Measurements from ENCODE around the gene ACTL8.

The ACTL8 gene

DNA sequence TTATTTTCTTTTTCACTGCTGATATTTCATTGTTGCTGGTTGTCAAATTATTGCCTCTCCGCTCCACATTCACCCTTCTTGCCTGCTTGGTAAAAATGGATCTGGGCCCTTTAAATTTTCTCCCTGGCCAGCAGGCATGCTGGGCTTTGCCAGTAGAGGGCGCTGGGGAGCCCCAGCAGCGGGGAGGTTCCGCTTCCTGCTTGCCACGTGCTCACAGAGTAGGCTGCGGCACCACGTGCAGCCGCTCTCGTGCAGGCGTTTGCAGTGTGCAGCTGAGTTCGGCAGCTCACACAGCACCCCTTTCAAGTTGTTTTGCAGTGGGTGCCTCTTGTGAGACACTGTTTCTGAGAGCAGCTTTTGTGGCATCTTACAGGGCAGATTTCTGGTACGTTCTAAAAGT, at the start of gene ACTL8:
Gene ACTL8 (plus strand): TSS at position 214 of the 400 bp plus-strand sequence. CDS start 67,676 bp downstream, outside the sequence.
- DNase-seq (ENCODE audit: low spot score) = no peak

GRCh38 chr1:17706445-17706844, 48.7 kb upstream of the ACTL8 start:
- DNase-seq (ENCODE audit: low spot score) = no peak

DNA sequence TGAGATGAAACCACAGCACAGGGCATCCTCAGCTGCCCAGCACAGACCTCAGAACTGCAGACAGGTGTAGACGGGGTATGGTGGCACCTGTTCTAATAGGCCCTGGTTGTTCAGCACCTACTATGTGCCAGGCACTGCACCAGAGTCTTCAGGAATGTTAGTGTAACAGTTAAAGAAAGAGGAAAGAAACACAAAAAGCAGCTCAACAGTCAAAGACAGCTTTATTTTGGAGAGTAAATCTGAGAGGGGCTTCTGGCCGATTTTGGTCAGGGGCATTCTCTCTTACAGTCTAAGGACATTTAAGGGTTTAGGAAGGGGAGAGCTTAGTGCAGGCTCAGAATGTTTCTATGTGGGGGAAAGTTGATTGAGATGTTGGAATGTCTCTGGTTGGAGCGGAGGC, 45.2 kb upstream of the ACTL8 start:
- no peak for DNase-seq (ENCODE audit: low spot score)

GRCh38 chr1:17710889-17711576, 44.1 kb upstream of the ACTL8 start:
- DNase-seq (ENCODE audit: low spot score) = no peak

DNA sequence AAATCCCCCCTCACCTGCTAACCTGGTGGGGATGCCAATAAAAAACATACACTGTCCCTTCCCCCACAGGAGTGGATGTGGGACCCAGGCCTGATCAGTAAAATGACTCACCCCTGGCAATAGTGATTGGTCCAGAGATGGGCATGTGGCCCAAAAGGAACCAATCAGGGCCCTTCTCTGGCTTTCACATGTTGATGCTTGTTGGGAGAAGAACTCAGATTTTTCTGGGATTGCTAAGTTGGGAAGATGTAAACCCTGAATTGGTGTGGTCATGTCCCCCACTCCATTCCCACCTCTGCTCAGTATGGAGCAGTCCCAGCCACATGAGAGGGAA, 43.6 kb upstream of the ACTL8 start:
- DNase-seq (ENCODE audit: low spot score) = no peak

GRCh38 chr1:17711941-17712340, 43.2 kb upstream of the ACTL8 start:
- no peak for DNase-seq (ENCODE audit: low spot score)

- DNase-seq (ENCODE audit: low spot score) = no peak
Measured at GRCh38 chr1:17713993-17714392, 41.1 kb upstream of the ACTL8 start.

DNA sequence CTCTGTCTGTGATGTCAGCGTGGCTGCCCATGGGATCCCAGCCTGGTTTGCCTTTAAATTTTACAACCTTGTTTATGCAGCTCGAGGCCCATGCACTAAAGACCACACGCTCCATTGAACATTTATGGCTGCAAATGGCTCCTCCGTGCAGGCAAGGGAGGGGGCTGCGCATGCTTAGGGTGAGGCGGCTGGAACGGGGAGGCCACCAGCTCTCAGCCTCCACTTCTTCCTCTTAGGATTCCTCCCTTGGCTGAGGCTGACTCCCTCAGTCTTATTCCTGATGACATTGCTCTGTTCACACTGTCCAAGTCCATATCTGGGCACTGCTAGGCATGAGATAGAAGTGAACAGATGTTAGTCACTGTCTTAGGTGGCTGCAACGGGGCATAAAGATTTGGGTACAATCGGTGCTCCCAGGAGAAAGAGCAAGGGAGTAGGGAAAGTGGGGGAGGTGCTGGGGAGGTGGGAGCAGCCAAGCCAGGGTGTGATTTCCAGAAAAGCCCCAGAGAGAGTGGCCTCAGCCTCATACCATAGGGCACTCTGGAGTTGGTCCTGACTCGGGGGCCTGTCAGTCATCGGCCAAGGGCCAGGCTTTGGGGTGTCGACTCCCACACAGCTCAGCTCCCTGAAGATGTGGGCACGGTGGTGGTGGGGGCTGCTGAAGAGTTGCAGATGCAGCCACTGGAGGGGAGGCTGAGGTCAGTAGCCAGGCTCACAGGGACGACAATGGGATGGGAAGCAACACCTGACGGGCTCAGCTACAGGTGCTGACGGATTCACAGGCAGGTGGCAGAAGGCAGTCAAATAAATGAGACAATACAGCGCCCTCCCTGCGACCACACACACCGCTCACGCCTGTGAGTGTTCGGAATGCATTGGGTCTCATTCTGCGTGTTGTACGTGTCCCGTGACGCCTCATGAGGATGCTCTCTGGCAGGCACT, 37.3 kb upstream of the ACTL8 start:
- no peak for DNase-seq (ENCODE audit: low spot score)

DNA sequence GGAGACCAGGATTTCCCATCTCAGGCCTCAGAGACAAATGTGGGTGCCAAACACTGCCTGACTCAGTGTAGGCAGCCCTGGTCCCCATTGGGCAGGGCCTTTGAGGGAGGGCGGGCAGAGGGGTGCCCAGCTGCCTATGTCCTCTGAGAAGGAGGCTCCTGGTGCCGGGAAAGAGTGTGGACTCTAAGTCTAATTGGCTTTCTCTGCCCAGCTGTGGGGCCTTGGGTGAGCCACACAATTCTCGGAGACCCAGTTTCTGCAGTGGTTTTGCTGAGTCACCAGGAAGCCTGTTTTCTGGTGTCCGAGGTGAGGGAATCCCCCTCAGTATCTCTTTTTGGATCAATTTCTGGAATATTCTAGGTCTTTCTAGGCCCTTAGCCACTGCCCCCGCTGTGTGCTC, 35.3 kb upstream of the ACTL8 start:
- DNase-seq (ENCODE audit: low spot score) = no peak

GRCh38 chr1:17721444-17721843, 33.7 kb upstream of the ACTL8 start:
- no peak for DNase-seq (ENCODE audit: low spot score)

GRCh38 chr1:17723684-17724083, 31.4 kb upstream of the ACTL8 start:
- no peak for DNase-seq (ENCODE audit: low spot score)

GRCh38 chr1:17724150-17724549, 31.0 kb upstream of the ACTL8 start:
- DNase-seq (ENCODE audit: low spot score) = no peak

DNA sequence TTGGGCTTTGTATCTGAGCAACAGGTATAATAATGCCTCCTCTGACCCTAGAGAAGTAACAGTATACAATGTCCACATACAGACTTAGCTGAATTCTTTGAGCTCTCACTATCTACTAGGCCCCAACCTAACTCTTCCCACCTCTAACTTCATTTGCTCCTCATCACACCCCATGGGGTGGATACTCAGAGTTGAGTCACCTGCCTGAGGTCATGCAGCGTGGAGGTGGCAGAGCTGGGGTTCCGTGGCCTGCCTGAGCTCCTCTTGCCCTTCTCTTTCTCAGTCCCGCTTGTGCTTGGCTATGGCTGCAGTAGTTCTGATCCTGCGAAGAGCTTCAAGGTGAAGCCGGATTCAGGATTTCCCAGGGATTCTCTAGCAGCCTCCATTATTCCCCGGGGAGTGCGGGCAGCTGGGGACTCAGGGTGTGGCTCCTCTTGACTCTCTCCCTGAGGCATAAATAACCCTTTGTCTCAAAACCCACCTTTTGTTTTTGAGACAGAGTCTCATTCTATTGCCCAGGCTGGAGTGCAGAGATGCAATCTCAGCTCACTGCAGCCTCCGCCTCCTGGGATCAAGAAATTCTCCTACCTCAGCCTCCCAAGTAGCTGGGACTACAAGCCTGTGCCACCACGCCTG, 29.9 kb upstream of the ACTL8 start:
- DNase-seq (ENCODE audit: low spot score) = no peak

GRCh38 chr1:17725811-17726582, 29.1 kb upstream of the ACTL8 start:
- DNase-seq (ENCODE audit: low spot score) = no peak

DNA sequence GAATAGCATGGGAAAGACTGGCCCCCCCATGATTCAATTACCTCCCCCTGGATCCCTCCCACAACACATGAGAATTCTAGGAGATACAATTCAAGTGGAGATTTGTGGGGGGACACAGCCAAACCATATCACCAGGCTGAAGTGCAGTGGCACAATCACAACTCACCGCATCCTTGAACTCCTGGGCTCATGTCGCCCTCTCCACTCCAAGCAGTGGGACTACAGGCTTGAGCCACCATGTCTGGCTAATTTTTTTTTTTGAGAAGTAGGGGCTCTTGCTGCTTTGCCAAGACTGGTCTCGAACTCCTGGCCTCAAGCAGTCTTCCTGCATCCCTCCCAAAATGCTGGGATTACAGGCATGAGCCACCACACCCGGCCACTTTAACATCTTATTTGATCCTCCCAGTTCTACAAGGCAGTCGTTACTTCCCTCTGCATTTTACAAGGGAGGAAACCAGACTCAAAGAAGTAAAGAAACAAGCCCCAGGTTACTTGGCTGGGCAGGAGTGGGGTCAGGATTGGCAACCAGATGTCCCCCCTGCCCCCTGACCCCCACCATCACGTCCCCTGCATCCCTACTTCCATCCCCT, 26.9 kb upstream of the ACTL8 start:
- no peak for DNase-seq (ENCODE audit: low spot score)

GRCh38 chr1:17729248-17729647, 25.9 kb upstream of the ACTL8 start:
- no peak for DNase-seq (ENCODE audit: low spot score)

DNA sequence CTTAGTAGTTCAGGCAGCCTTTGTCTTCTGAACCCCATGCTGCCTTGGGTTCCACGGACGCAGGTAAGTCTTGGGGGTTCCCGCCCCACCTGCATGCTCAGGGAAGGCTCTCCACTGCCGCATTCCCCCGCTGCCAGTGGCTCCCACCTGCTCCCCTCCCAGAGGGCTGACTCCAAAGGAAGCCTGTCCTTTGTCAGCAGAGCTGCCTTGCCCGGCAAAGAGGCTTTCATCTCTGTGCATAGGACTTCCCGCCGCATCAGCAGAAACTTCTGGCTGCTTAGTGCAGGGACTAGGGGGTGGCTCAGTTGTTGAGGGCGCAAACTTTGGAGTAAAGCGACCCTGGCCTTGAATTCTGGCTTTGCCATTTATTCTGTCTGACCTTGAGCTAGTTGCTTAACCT, 25.2 kb upstream of the ACTL8 start:
- DNase-seq (ENCODE audit: low spot score) = no peak

- no peak for DNase-seq (ENCODE audit: low spot score)
Measured at GRCh38 chr1:17731460-17731859, 23.7 kb upstream of the ACTL8 start.

GRCh38 chr1:17732475-17732874, 22.7 kb upstream of the ACTL8 start:
- DNase-seq (ENCODE audit: low spot score) = peak; percentile 56

GRCh38 chr1:17733661-17734060, 21.5 kb upstream of the ACTL8 start:
- no peak for DNase-seq (ENCODE audit: low spot score)

- no peak for DNase-seq (ENCODE audit: low spot score)
Measured at GRCh38 chr1:17734609-17735008, 20.5 kb upstream of the ACTL8 start.

DNA sequence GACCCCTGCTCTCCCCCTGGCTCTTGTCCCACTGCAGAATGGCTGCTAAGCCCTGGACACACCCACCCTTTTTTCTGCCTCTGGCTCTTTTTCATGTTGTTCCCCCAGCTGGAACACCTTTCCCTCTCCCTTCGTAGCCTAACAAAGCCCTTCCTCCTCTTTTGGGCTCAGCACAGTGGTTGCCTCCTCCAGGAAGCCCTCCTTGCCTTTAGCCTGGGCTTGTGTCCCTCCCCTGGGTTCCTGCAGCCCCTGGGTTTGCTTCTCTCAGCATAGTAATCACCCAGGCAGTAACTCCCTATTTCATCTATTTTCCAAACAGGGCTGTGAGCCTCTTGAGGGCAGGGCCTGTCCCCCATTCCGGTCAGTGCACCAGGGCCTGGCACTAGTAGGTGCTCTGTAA, 19.8 kb upstream of the ACTL8 start:
- no peak for DNase-seq (ENCODE audit: low spot score)

Data from AG08396 (cell line).